IMR-90 (cell line): ENCODE results near the gene ST7. TPM values are rescaled to one million over a fixed set of nuclear protein-coding genes. Genes with fewer than 3 reads are reported as not detected.
A peak's percentile ranks its signal among the peaks of the same experiment; 100 is the strongest.

ENCODE experiments used
- ATAC-seq: fragments of 200-7000 bp; cut with Tn5 transposase; 2 replicates; pipeline ENCODE4 v1.9.1; 2020; ENCODE audit warnings: low read depth, mild to moderate bottlenecking, moderate library complexity
- BruUV-seq: library from RNA; stranded (reverse); fragments of 400-500 nt; replicated peaks from 2 replicates; lab custom pipeline; 2021; lab: Mats Ljungman, UMichigan
- CTCF ChIA-PET: fragments of 300-600 bp; formaldehyde crosslinking; extraction: SDS; loops from one replicate; lab custom pipeline; 2021; ENCODE audit warnings: antibody characterized with exemption; lab: Yijun Ruan, JAX
- POLR2A ChIA-PET: fragments of 300-600 bp; sonication (Branson Sonifier 250); formaldehyde crosslinking; loops from one replicate; lab custom pipeline; 2022; ENCODE audit warnings: antibody characterized with exemption; ENCODE audit not compliant: unreplicated experiment; lab: Charles Lee
- DNase-seq: peaks from one replicate; pipeline ENCODE4 v3.0.0; 2013
- H2AFZ ChIP-seq: replicated peaks from 2 replicates; pipeline ENCODE3; 2013; ENCODE audit warnings: low read length, mild to moderate bottlenecking; ENCODE audit not compliant: poor library complexity
- H2AK5ac ChIP-seq: 2 replicates; pipeline ENCODE4 v1.6.1; 2013; ENCODE audit warnings: low read depth, low read length, inconsistent platforms
- H2AK9ac ChIP-seq: replicated peaks from 2 replicates; pipeline ENCODE3; 2013; ENCODE audit warnings: mild to moderate bottlenecking, low read depth, low read length, moderate library complexity; ENCODE audit not compliant: poor library complexity
- H2BK120ac ChIP-seq: 2 replicates; pipeline ENCODE4 v1.6.1; 2013; ENCODE audit warnings: low read depth, low read length, inconsistent platforms
- H2BK15ac ChIP-seq: 3 replicates; pipeline ENCODE4 v1.6.1; 2013; ENCODE audit warnings: low read depth, low read length, inconsistent platforms
- H2BK20ac ChIP-seq: 2 replicates; pipeline ENCODE4 v1.6.1; 2013; ENCODE audit warnings: low read depth, mild to moderate bottlenecking, inconsistent platforms, low read length, moderate library complexity
- H2BK5ac ChIP-seq: 2 replicates; pipeline ENCODE4 v1.6.1; 2013; ENCODE audit warnings: mild to moderate bottlenecking, low read depth, low read length, inconsistent platforms; ENCODE audit not compliant: poor library complexity, severe bottlenecking
- H3K14ac ChIP-seq: replicated peaks from 2 replicates; pipeline ENCODE4 v1.6.1; 2013; ENCODE audit warnings: low read depth, low read length, inconsistent platforms
- H3K18ac ChIP-seq: 2 replicates; pipeline ENCODE4 v1.6.1; 2013; ENCODE audit warnings: low read depth, low read length, control low read depth
- H3K23ac ChIP-seq: 2 replicates; pipeline ENCODE4 v1.6.1; 2013; ENCODE audit warnings: low read depth, low read length, inconsistent platforms
- H3K27ac ChIP-seq: 2 replicates; pipeline ENCODE4 v1.5.1; 2013; ENCODE audit warnings: mild to moderate bottlenecking, control low read depth, low read length; ENCODE audit not compliant: insufficient read depth
- H3K27me3 ChIP-seq: 2 replicates; pipeline ENCODE4 v1.6.1; 2013; ENCODE audit warnings: low read length; ENCODE audit not compliant: control insufficient read depth, insufficient read depth
- H3K36me3 ChIP-seq: 2 replicates; pipeline ENCODE4 v1.6.1; 2013; ENCODE audit warnings: low read length, mixed read lengths; ENCODE audit not compliant: control insufficient read depth, insufficient read depth
- H3K4ac ChIP-seq: 2 replicates; pipeline ENCODE4 v1.6.1; 2013; ENCODE audit warnings: low read depth, low read length, inconsistent platforms
- H3K4me1 ChIP-seq: 2 replicates; pipeline ENCODE4 v1.6.1; 2013; ENCODE audit warnings: low read length, mixed read lengths; ENCODE audit not compliant: control insufficient read depth, insufficient read depth
- H3K4me2 ChIP-seq: 2 replicates; pipeline ENCODE4 v1.6.1; 2013; ENCODE audit warnings: low read depth, mild to moderate bottlenecking, control low read depth, low read length, moderate library complexity
- H3K4me3 ChIP-seq: 2 replicates; pipeline ENCODE4 v1.5.1; 2013; ENCODE audit warnings: low read depth, mild to moderate bottlenecking, control low read depth, low read length, moderate library complexity; ENCODE audit not compliant: insufficient read depth
- H3K56ac ChIP-seq: 2 replicates; pipeline ENCODE4 v1.6.1; 2013; ENCODE audit warnings: low read length, inconsistent platforms; ENCODE audit not compliant: insufficient read depth; ENCODE audit errors: extremely low read depth
- H3K79me1 ChIP-seq, 2 experiments: 2 replicates each; pipeline ENCODE4 v1.6.1; 2013; ENCODE audit warnings: low read length in 2 of 2, inconsistent platforms in 1 of 2, low read depth in 1 of 2
- H3K9ac ChIP-seq: 2 replicates; pipeline ENCODE4 v1.6.1; 2013; ENCODE audit warnings: low read depth, low read length, control low read depth
- H3K9me1 ChIP-seq: 2 replicates; pipeline ENCODE4 v1.6.1; 2013; ENCODE audit warnings: low read length, inconsistent platforms; ENCODE audit not compliant: insufficient read depth
- H3K9me3 ChIP-seq: 2 replicates; pipeline ENCODE4 v1.6.1; 2013; ENCODE audit warnings: low read length; ENCODE audit not compliant: control insufficient read depth, insufficient read depth
- H4K20me1 ChIP-seq: 2 replicates; pipeline ENCODE4 v1.6.1; 2013; ENCODE audit warnings: low read length, inconsistent platforms; ENCODE audit not compliant: insufficient read depth
- H4K5ac ChIP-seq: 2 replicates; pipeline ENCODE4 v1.6.1; 2013; ENCODE audit warnings: mild to moderate bottlenecking, low read depth, low read length, control low read depth
- H4K8ac ChIP-seq, 2 experiments: 2 replicates each; pipeline ENCODE4 v1.6.1; 2013; ENCODE audit warnings: low read depth in 2 of 2, low read length in 2 of 2, control low read depth in 1 of 2, inconsistent platforms in 1 of 2
- H4K91ac ChIP-seq: 2 replicates; pipeline ENCODE4 v1.6.1; 2013; ENCODE audit warnings: low read depth, low read length, inconsistent platforms; ENCODE audit not compliant: insufficient read depth
- BHLHE40 ChIP-seq: fragments of 150-350 bp; IDR thresholded peaks from 2 replicates; pipeline ENCODE4 v1.6.1; 2016; ENCODE audit warnings: mild to moderate bottlenecking, low read depth, low read length
- CEBPB ChIP-seq: IDR thresholded peaks from 2 replicates; pipeline ENCODE4 v1.6.1; 2012; ENCODE audit warnings: low read depth, low read length, improper control_type of control experiment
- MAZ ChIP-seq: IDR thresholded peaks from 2 replicates; pipeline ENCODE4 v1.6.1; 2012; ENCODE audit warnings: low read depth, mild to moderate bottlenecking, low read length, improper control_type of control experiment, moderate library complexity, borderline replicate concordance
- MXI1 ChIP-seq: IDR thresholded peaks from 2 replicates; pipeline ENCODE4 v1.6.1; 2012; ENCODE audit warnings: low read depth, mild to moderate bottlenecking, low read length, moderate library complexity, borderline replicate concordance
- NFE2L2 ChIP-seq: fragments of 150-350 bp; IDR thresholded peaks from 2 replicates; pipeline ENCODE4 v1.6.1; 2016; ENCODE audit warnings: low read depth, mild to moderate bottlenecking, low read length
- RFX5 ChIP-seq: IDR thresholded peaks from 2 replicates; pipeline ENCODE4 v1.8.0; 2012; ENCODE audit warnings: low read depth, mild to moderate bottlenecking, low read length, moderate library complexity
- SMC3 ChIP-seq: fragments of 150-350 bp; IDR thresholded peaks from 2 replicates; pipeline ENCODE4 v1.6.1; 2016; ENCODE audit warnings: low read depth, mild to moderate bottlenecking, antibody characterized with exemption, low read length, moderate library complexity
- WGBS, 2 experiments: methylation state at CpG; one replicate each; pipeline versions ENCODE4 v1.1.5 to v1.1.7; 2013; ENCODE audit warnings: missing lambda C conversion rate in 2 of 2; ENCODE audit not compliant: insufficient read length in 1 of 2; ENCODE audit errors: extremely low coverage in 2 of 2; 5-methylcytosine and 5-hydroxymethylcytosine counted together
- dilution Hi-C: fragments of 300-500 bp; cut with HindIII; formaldehyde crosslinking; loops from one replicate; pipeline ENCODE4 v1.14.3; 2018; ENCODE audit warnings: low sequenced_read_pairs; ENCODE audit not compliant: unreplicated experiment
- in situ Hi-C: fragments of 300-500 bp; cut with MboI; formaldehyde crosslinking; loops from 3 replicates; pipeline ENCODE4 v1.14.3; 2019; ENCODE audit warnings: low sequenced_read_pairs, inconsistent platforms, mixed read lengths
- intact Hi-C: fragments of 100-400 bp; cut with micrococcal nuclease; formaldehyde crosslinking; loops from 2 replicates; pipeline ENCODE4 v1.10.0; 2022
- polyA plus RNA-seq, 3 experiments: library from polyadenylated mRNA; depleted of rRNA; stranded (reverse); fragments of >200 nt; gene quantifications; 2 replicates each; pipeline ENCODE4 v1.2.3, GENCODE V29; 2012; ENCODE audit warnings: low replicate concordance in 1 of 3
- total RNA-seq: library from RNA; depleted of rRNA; stranded (reverse); fragments of >200 nt; gene quantifications from 2 replicates; pipeline ENCODE4 v1.2.3, GENCODE V29; 2012
- TF ChIP-seq, protein P1 (sequence below): fragments of 150-350 bp; IDR thresholded peaks from 2 replicates; pipeline ENCODE4 v1.6.1; 2017; ENCODE audit warnings: mild to moderate bottlenecking, antibody characterized with exemption, low read length, low read depth

Gene ST7
- total and polyA plus RNA-seq, 2 of the 4 experiments (the other 2 are of a cell fraction): 18.6 to 26.0 TPM

GRCh38 chr7:117219485-117219884, 266.2 kb downstream of the ST7 start:
- DNase-seq (peak; percentile 41), ATAC-seq (peak; percentile 25; the same call in 1 of the 2 replicates)
- Histone ChIP-seq H3K56ac (no peak overlapping the region), H3K9ac (no peak overlapping the region), H2AK9ac (no peak overlapping the region), H3K4me1 (peaks cover 16% of the 10 kb centered on the region), H4K5ac (peak overlapping the region; percentile 78), H3K14ac (peak overlapping the region; percentile 10; the same call in 1 of the 2 replicates), H3K4me3 (no peak overlapping the region), H4K20me1 (no peaks in the 10 kb centered on the region), H3K27me3 (no peaks in the 10 kb centered on the region), H3K27ac (peak overlapping the region; percentile 58; the same call in 1 of the 2 replicates), H3K4ac (peak overlapping the region; percentile 82), H3K9me3 (no peaks in the 10 kb centered on the region), H2BK15ac (peak overlapping the region; percentile 64; the same call in 1 of the 3 replicates), H3K4me2 (no peak overlapping the region), H3K23ac (peak overlapping the region; percentile 57; the same call in 1 of the 2 replicates), H2AFZ (no peak overlapping the region), H4K91ac (peak overlapping the region; percentile 96), H2AK5ac (peak overlapping the region; percentile 38), H3K36me3 (peaks cover 9% of the 10 kb centered on the region; the same call in 1 of the 2 replicates), H4K8ac (peak overlapping the region; percentile 43 to 53; a peak in 3 of 4 replicates), H2BK120ac (peak overlapping the region; percentile 91), H2BK5ac (peak overlapping the region; percentile 34), H3K79me1 (no peaks in the 10 kb centered on the region), H3K9me1 (no peaks in the 10 kb centered on the region; the same call in none of the 2 replicates), H2BK20ac (peak overlapping the region; percentile 71), H3K18ac (peak overlapping the region; percentile 95)
- POLR2A ChIA-PET: no interaction called here
- in situ Hi-C loops: no loop called here
- TF ChIP-seq MAZ (no peak), MXI1 (no peak), BHLHE40 (no peak), SMC3 (no peak), NFE2L2 (no peak), CEBPB (no peak), RFX5 (no peak)
- TF ChIP-seq, protein P1, sequence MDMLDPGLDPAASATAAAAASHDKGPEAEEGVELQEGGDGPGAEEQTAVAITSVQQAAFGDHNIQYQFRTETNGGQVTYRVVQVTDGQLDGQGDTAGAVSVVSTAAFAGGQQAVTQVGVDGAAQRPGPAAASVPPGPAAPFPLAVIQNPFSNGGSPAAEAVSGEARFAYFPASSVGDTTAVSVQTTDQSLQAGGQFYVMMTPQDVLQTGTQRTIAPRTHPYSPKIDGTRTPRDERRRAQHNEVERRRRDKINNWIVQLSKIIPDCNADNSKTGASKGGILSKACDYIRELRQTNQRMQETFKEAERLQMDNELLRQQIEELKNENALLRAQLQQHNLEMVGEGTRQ: no peak
- intact Hi-C loops: no loop called here
- no CpG with 5 or more reads among the region's 8 CpGs for WGBS, 2 experiments
- CTCF ChIA-PET: interaction anchor here (1.1 to 1.2 kb wide), 2 partner anchors 156 to 163 kb away, joined by 3 to 4 read pairs; no protein-coding TSS in a partner anchor
- dilution Hi-C loops: no loop called here
- no TSS peak for BruUV-seq
